Measurements from ENCODE around the gene HDGFL3. TPM values are rescaled to one million over a fixed set of nuclear protein-coding genes. Genes with fewer than 3 reads are reported as not detected.

The HDGFL3 gene
- 14.6 and 15.2 TPM in 2 replicates for total RNA-seq

GRCh38 chr15:83207660-83208366 lies at the start of gene HDGFL3:
Gene HDGFL3 (minus strand): TSS chr15:83207823. CDS start chr15:83207414, 409 bp downstream.

DNA sequence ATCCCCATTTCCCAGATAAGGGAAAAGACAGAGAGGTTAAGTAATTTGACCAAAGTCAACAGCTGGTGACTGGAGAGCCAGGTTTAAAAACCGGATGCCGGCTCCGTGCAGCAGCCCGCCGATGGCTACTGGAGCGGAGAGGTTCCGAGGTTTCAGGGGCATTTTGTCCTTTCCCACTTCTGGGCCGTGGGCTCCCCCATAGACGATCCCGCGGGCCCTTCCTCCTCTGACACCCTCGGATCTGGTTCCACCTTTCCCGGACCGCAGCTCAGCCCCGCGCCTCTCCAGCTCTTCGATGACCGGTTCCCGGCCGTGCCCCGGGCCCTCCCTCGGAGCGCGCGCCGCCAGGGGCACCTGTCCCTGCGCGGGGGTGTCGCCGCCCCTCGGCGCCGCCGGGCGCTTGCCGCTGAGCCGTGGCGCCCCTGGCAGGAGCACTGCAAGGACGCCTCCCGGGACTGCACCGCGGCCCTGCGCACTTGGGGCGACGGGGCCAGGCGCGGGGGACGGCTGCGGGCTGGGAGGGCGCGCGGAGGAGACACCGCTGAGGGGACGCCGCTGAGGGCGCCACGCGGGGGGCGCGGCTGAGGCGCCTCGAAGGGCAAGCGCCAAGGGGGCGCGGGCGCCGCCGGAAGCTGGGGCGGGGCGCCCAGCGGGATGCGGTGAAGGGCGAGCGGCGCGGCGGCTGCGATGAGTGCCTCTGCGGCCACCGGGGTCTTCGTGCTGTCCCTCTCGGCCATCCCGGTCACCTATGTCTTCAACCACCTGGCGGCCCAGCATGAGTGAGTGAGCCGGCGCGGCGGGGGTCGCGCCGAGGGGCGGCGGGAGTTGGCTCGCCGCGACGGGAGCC lies 100.4 kb downstream of the HDGFL3 start, which contains the start of gene TM6SF1:
TM6SF1 (plus strand) TSS at position 652 of the 847 bp plus-strand sequence; CDS start at position 688, 36 bp downstream.

Other genes with a start within 250 kb of the HDGFL3 start
- 14.4 and 22.9 TPM in 2 replicates for gene RAMAC, start 221.6 kb downstream of the HDGFL3 start, total RNA-seq
- gene C15orf40, start 196.2 kb downstream of the HDGFL3 start, total RNA-seq: 5.2 and 7.4 TPM in 2 replicates
- gene BTBD1, start 140.6 kb downstream of the HDGFL3 start, total RNA-seq: 63.9 and 68.2 TPM in 2 replicates
- 2.3 and 6.0 TPM in 2 replicates for gene TM6SF1, start 100.2 kb downstream of the HDGFL3 start, total RNA-seq
- gene BNC1, start 76.8 kb upstream of the HDGFL3 start, total RNA-seq: 1.1 and 2.6 TPM in 2 replicates
- 0.32 TPM in 1 of 2 replicates, not detected in the other for gene SH3GL3, start 239.5 kb upstream of the HDGFL3 start, total RNA-seq

Data from cardiac atrium fibroblast (primary cell).